GM10847 (cell line): ENCODE data around the gene MAP2K5.

Experiments
- POLR2A ChIP-seq: IDR thresholded peaks from 2 replicates; pipeline ENCODE4 v1.6.1; 2011; ENCODE audit not compliant: insufficient read length; ENCODE audit errors: extremely low read depth

Gene MAP2K5

GRCh38 chr15:67778968-67779548, 236.6 kb downstream of the MAP2K5 start:
- TF ChIP-seq POLR2A, result no peak

- TF ChIP-seq POLR2A, result no peak
These were observed 237.1 kb downstream of the MAP2K5 start for GRCh38 chr15:67779549-67780111.

GRCh38 chr15:67781061-67781460, 238.6 kb downstream of the MAP2K5 start:
- no peak for TF ChIP-seq POLR2A

GRCh38 chr15:67781907-67782690, 239.6 kb downstream of the MAP2K5 start:
- no peak for TF ChIP-seq POLR2A

- no peak for TF ChIP-seq POLR2A
These were observed 240.1 kb downstream of the MAP2K5 start for GRCh38 chr15:67782691-67782991.

GRCh38 chr15:67783303-67783702, 240.8 kb downstream of the MAP2K5 start:
- no peak for TF ChIP-seq POLR2A

- no peak for TF ChIP-seq POLR2A
These were observed 241.7 kb downstream of the MAP2K5 start for GRCh38 chr15:67784090-67784781.

GRCh38 chr15:67784856-67785430, 242.4 kb downstream of the MAP2K5 start:
- TF ChIP-seq POLR2A, result no peak

GRCh38 chr15:67785431-67785830, 242.9 kb downstream of the MAP2K5 start:
- TF ChIP-seq POLR2A, result no peak

- no peak for TF ChIP-seq POLR2A
These were observed 244.1 kb downstream of the MAP2K5 start for GRCh38 chr15:67786646-67787045.

- no peak for TF ChIP-seq POLR2A
These were observed 246.5 kb downstream of the MAP2K5 start for GRCh38 chr15:67788986-67789385.

GRCh38 chr15:67790610-67791319, 248.3 kb downstream of the MAP2K5 start:
- TF ChIP-seq POLR2A, result no peak

GRCh38 chr15:67792250-67792942, 249.9 kb downstream of the MAP2K5 start:
- no peak for TF ChIP-seq POLR2A

GRCh38 chr15:67794832-67795574, 252.5 kb downstream of the MAP2K5 start:
- TF ChIP-seq POLR2A, result no peak
